ENCODE measurements around the gene GPR107.

- TF ChIP-seq CTCF (IDR thresholded peaks at IDR 0.05) (no peak), POLR2A (IDR thresholded peaks at IDR 0.05; ENCODE audit: low read depth) (no peak), POLR2AphosphoS5 (IDR thresholded peaks at IDR 0.05) (no peak), EP300 (IDR thresholded peaks at IDR 0.05) (no peak)
These were observed 26.9 kb upstream of the GPR107 start for GRCh38 chr9:130026583-130027340.

Measured in esophagus muscularis mucosa (tissue), 4 donors.